ENCODE results near the gene OR2H2.
A peak's percentile ranks its signal among the peaks of the same experiment; 100 is the strongest.

Gene OR2H2

DNA sequence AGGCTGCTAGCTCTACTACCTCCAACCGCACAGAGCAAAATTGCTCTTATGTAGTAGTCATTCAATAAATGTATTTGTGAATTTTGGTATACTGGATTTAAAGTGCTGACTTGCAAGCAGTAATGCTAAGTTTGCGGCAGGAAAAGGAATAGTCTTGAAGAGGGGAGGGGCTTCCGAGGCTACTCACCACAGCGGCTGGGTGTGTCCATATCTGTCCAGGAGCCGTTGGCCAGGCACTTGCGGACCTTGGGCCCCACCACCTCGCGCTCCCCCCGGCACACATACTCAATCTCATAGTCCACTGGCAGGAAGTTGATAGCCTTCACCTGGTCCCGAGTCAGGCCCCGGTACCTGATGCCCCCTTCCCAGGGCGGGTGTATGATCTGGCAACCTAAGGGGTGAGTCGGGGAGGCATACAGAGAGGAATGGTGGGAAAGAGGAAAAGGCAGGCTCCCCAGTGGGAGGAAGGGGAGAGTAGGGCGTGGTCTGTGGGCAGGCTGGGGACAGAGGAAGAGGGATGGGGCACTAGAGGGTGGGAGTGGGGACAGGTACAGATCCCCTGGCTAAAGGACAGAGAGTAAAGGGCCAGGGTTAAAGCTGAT lies 46.4 kb downstream of the OR2H2 start:
- no peak for DNase-seq

DNA sequence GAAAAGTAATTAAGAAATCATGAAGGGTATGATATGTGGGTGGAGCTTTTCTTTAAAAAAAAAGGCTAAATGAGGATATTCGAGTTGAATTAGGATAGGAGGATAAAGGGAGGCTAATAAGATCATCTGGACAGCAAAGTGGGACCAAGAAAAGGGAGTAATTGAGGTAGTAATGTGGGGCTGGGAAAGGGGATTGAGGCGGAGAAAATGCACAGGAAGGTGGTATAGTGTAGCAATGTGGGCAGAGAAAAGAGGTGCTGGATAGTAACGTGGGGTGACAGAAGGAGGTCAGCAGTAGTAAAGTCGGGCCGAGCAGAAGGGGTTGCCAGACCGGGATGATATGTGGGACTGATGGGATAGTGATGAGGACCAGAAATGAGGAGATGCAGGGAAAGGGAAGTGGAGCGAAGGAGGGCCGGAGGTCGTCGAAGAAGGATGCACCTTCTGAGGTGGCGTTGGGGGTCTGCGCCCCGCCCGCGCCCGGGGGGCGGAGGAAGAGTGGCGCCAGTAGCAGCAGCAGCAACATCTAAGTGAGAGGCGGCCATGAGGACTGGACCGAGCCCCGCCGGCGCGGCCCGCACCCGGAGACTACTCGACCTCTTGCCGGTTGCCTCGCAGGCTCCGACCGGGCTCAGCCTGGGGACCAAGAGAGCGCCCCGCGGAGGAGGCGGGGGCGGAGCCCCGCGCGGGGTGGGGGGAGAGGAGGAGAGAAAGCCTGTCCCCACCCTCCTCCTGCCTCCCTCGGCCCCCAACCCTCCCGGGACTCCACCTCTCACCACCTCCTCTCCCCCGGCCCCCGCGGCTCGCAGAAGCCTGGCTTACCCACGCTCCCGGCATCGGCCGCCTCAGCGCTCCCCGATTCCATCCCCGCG lies 47.2 kb downstream of the OR2H2 start:
- DNase-seq = peak; percentile 19

GRCh38 chr6:29632789-29633533 lies 48.0 kb downstream of the OR2H2 start, which contains the start of gene GABBR1:
Gene GABBR1 (minus strand): TSS chr6:29633183. CDS start chr6:29632385, 798 bp downstream.
- DNase-seq = peak; percentile 61

DNA sequence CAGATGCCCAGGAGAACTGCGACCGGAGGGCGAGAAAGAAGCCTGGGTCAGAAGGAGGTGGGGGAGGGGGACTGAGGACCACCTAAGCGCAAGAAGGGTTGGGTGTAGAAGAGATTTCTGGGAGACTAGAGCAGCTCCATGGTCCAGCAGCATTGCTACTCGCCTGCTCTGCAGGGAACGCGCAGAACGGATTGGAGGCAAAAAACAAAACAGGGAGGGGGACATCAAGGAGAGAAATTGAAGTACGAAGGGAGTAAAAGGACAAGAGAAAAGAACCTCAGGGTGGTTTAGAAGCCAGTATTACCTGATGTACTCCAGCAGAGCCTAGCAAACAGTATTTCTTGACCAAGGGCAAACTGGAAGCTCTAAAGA lies 48.6 kb downstream of the OR2H2 start:
- peak; percentile 61 for DNase-seq

DNA sequence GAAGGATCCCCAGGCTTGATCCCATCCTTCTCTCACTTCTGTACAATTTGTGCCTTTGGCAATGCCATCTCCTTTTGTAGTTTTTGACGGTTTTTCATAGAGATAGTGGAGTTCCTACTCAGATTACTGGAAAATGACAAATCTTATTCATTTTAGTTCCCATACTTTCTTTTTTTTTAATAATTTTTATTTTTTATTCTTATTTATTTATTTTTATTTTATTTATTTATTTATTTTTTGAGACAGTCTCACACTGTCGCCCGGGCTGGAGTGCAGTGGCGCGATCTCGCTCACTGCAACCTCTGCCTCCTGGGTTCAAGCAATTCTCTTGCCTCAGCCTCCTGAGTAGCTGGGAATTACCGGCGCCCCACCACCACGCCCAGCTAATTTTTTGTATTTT lies 52.3 kb downstream of the OR2H2 start:
- DNase-seq = no peak
